Measurements from ENCODE around the gene CDIP1.

The CDIP1 gene

GRCh38 chr16:4477966-4478365, 60.6 kb downstream of the CDIP1 start:
- Histone ChIP-seq H3K4me1 (ENCODE audit: low read length) (peaks cover 4% of the 10 kb centered on the region; the same call in 1 of the 2 replicates), H3K9me3 (replicated peaks; ENCODE audit: insufficient read depth, low read length) (no peaks in the 10 kb centered on the region), H3F3A (ENCODE audit: insufficient read depth, low read length) (peaks cover 8% of the 10 kb centered on the region), H3K27me3 (replicated peaks; ENCODE audit: insufficient read depth, low read length) (no peaks in the 10 kb centered on the region), H3K9me2 (replicated peaks; ENCODE audit: insufficient read depth, low read length) (no peaks in the 10 kb centered on the region), H3K9ac (ENCODE audit: low read length) (no peak overlapping the region), H4K20me1 (ENCODE audit: insufficient read depth, low read length) (no peaks in the 10 kb centered on the region), H3K36me3 (replicated peaks; ENCODE audit: insufficient read depth, low read length) (no peaks in the 10 kb centered on the region), H3K4me2 (ENCODE audit: low read depth, low read length) (no peak overlapping the region), H3K27ac (ENCODE audit: low read length) (no peak overlapping the region), H3K79me2 (ENCODE audit: low read length) (peaks cover 56% of the 10 kb centered on the region), H3K4me3 (ENCODE audit: low read length) (no peak overlapping the region), H2AFZ (ENCODE audit: low read length) (no peak overlapping the region)
- no peak for TF ChIP-seq EZH2 (optimal IDR thresholded peaks at IDR 0.05; ENCODE audit: low read depth, low read length)
- TF ChIP-seq, protein P1, sequence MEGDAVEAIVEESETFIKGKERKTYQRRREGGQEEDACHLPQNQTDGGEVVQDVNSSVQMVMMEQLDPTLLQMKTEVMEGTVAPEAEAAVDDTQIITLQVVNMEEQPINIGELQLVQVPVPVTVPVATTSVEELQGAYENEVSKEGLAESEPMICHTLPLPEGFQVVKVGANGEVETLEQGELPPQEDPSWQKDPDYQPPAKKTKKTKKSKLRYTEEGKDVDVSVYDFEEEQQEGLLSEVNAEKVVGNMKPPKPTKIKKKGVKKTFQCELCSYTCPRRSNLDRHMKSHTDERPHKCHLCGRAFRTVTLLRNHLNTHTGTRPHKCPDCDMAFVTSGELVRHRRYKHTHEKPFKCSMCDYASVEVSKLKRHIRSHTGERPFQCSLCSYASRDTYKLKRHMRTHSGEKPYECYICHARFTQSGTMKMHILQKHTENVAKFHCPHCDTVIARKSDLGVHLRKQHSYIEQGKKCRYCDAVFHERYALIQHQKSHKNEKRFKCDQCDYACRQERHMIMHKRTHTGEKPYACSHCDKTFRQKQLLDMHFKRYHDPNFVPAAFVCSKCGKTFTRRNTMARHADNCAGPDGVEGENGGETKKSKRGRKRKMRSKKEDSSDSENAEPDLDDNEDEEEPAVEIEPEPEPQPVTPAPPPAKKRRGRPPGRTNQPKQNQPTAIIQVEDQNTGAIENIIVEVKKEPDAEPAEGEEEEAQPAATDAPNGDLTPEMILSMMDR (IDR thresholded peaks at IDR 0.05; ENCODE audit: low read length), result no peak
- TF ChIP-seq EZH2phosphoT487 (IDR thresholded peaks at IDR 0.05; ENCODE audit: low read length), result no peak
- DNase-seq, result no peak

DNA sequence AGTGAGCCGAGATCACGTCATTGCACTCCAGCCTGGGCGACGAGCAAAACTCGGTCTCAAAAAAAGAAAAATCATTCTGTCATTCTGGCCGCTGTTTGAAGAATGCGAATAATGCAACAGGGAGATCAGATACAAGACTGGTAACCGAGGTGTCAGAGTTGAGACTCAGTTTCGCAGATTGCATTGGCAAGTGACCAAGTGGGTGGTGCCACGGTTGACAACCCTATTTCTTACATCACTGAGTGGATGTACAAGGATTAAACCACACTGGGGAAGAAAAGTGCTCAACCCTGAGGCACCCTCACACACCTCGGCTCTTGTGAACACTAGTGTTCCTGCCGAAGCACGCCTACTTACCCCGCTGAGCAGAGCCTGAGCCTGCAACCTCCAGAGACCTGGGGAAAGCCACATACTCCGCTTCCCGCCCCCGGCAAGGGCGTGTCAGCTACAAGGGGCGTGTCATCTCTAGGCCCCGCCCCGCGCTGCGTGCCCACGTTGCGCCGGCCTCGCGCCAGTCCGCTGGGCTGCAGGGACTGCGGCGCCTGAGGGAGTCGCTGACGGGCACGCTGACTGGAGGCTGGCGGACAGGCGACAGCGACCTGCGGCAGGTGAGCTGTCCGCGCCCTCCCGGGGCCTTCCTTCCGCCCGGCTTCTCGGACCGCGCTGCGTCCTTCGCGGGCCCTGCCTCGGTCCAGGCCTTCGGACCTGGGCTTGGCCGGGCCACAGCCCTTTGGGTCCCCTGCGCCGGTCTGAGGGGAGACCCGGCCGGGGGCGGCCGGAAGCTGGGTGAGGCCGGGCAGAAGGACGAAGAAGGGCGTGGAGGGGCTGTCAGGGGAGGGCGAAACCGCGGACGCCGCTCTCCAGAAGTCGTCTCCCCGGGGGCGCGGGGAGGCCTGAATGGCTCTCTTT, 62.4 kb downstream of the CDIP1 start, which contains the start of gene HMOX2:
Gene HMOX2 (plus strand): TSS at position 519 of the 909 bp plus-strand sequence. CDS start 29,127 bp downstream, outside the sequence.
- H3K27me3 ChIP-seq (replicated peaks; ENCODE audit: insufficient read depth, low read length), result no peaks in the 10 kb centered on the region
- H3K4me1 ChIP-seq (ENCODE audit: low read length), result peaks cover 4% of the 10 kb centered on the region; the same call in 1 of the 2 replicates
- peak; percentile 95 for DNase-seq
- peak within 1 kb of the TSS; percentile 74 for H3K9ac ChIP-seq (ENCODE audit: low read length)
- H3K4me3 ChIP-seq (ENCODE audit: low read length), result peak within 1 kb of the TSS; percentile 86
- H3K9me2 ChIP-seq (replicated peaks; ENCODE audit: insufficient read depth, low read length), result no peaks in the 10 kb centered on the region
- peaks cover 38% of the 10 kb centered on the region for H3K79me2 ChIP-seq (ENCODE audit: low read length)
- H2AFZ ChIP-seq (ENCODE audit: low read length), result peak within 1 kb of the TSS; percentile 59
- peak within 1 kb of the TSS; percentile 72 for H3K4me2 ChIP-seq (ENCODE audit: low read depth, low read length)
- H3F3A ChIP-seq (ENCODE audit: insufficient read depth, low read length), result peaks cover 8% of the 10 kb centered on the region
- H4K20me1 ChIP-seq (ENCODE audit: insufficient read depth, low read length), result no peaks in the 10 kb centered on the region
- H3K36me3 ChIP-seq (replicated peaks; ENCODE audit: insufficient read depth, low read length), result no peaks in the 10 kb centered on the region
- peak within 1 kb of the TSS; percentile 35; the same call in 1 of the 2 replicates for H3K27ac ChIP-seq (ENCODE audit: low read length)
- TF ChIP-seq, protein P1 (IDR thresholded peaks at IDR 0.05; ENCODE audit: low read length), result peak; percentile 54
- no peak for TF ChIP-seq EZH2 (optimal IDR thresholded peaks at IDR 0.05; ENCODE audit: low read depth, low read length)
- no peaks in the 10 kb centered on the region for H3K9me3 ChIP-seq (replicated peaks; ENCODE audit: insufficient read depth, low read length)

DNA sequence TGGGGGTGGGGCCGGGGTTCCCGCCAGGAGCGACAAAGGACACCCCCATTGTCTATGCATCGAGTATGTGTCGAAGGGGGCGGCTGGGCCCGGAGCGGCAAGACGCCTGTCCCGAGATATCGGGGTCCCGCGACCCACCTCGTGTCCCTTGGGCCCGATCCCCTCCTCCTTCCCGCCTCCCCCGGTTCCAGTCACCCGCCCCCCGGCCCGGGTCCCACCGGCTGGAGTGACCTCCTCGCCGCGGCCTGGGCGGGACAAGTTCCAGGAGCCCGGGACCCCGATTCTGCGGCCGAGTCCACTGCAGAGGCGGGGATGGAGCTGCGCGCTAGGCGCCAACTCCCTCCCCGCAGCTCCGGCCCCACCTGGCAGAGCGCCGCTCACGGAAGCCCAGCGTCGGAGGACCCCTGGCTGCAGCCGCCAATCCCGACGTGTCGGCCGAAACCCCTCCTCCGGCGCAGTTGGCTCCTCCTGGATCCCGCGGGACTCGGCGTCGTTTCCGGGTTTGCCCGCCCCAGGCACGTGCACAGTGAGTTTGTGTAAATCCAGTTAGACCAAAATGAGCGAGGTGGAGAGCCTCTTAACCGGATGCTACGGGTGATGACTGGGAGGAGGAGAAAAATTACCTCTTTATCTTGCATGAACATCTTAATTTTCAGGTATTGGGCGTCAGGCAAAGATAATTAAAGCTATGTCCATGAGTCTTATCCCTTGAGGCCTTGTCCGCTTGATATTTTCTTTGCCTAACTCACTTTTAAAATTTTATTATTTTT, 64.2 kb downstream of the CDIP1 start, which contains the start of gene NMRAL1:
Gene NMRAL1 (minus strand): TSS at position 434 of the 770 bp plus-strand sequence. CDS start 493 bp downstream, outside the sequence.
- Histone ChIP-seq H3F3A (ENCODE audit: insufficient read depth, low read length) (peaks cover 8% of the 10 kb centered on the region), H3K27ac (ENCODE audit: low read length) (no peak within 1 kb of the TSS), H2AFZ (ENCODE audit: low read length) (peak within 1 kb of the TSS; percentile 74), H3K9me3 (replicated peaks; ENCODE audit: insufficient read depth, low read length) (no peaks in the 10 kb centered on the region), H4K20me1 (ENCODE audit: insufficient read depth, low read length) (no peaks in the 10 kb centered on the region), H3K9ac (ENCODE audit: low read length) (peak within 1 kb of the TSS; percentile 40; the same call in 1 of the 2 replicates), H3K4me3 (ENCODE audit: low read length) (peak within 1 kb of the TSS; percentile 48), H3K27me3 (replicated peaks; ENCODE audit: insufficient read depth, low read length) (no peaks in the 10 kb centered on the region), H3K4me1 (ENCODE audit: low read length) (peaks cover 4% of the 10 kb centered on the region; the same call in 1 of the 2 replicates), H3K9me2 (replicated peaks; ENCODE audit: insufficient read depth, low read length) (no peaks in the 10 kb centered on the region), H3K4me2 (ENCODE audit: low read depth, low read length) (peak within 1 kb of the TSS; percentile 57), H3K79me2 (ENCODE audit: low read length) (peaks cover 28% of the 10 kb centered on the region), H3K36me3 (replicated peaks; ENCODE audit: insufficient read depth, low read length) (no peaks in the 10 kb centered on the region)
- peak; percentile 69 for DNase-seq
- TF ChIP-seq EZH2 (optimal IDR thresholded peaks at IDR 0.05; ENCODE audit: low read depth, low read length) (no peak), EZH2phosphoT487 (IDR thresholded peaks at IDR 0.05; ENCODE audit: low read length) (no peak)
- TF ChIP-seq, protein P1 (IDR thresholded peaks at IDR 0.05; ENCODE audit: low read length), result no peak

Measured in MM.1S (cell line).